PC-9 (cell line): ENCODE data around the gene RNF227.

Source experiments
- CTCF ChIP-seq: fragments of 200-600 bp; sonication (generic); conservative IDR thresholded peaks from 2 replicates; pipeline ENCODE4 v1.6.1; 2017; ENCODE audit warnings: mixed run types, antibody characterized with exemption, mild to moderate bottlenecking, moderate library complexity
- EZH2 ChIP-seq: fragments of 200-600 bp; sonication (generic); IDR thresholded peaks from 2 replicates; pipeline ENCODE4 v1.8.0; 2017; ENCODE audit warnings: antibody characterized with exemption, low read depth

GRCh38 chr17:7945651-7946050 is 29.6 kb upstream of the RNF227 start:
- TF ChIP-seq CTCF (no peak), EZH2 (no peak)
